H9 (cell line): ENCODE results near the gene GIT2. TPM values are rescaled to one million over a fixed set of nuclear protein-coding genes. Genes with fewer than 3 reads are reported as not detected.

Experiments used
- DNase-seq: peaks from one replicate; pipeline ENCODE4 v3.0.0-alpha.2; 2017
- H2AFZ ChIP-seq: one replicate; pipeline ENCODE4 v1.6.1; 2013; ENCODE audit warnings: mild to moderate bottlenecking, low read length, control low read depth, moderate library complexity
- H2AK5ac ChIP-seq: 2 replicates; pipeline ENCODE4 v1.6.1; 2013; ENCODE audit warnings: low read length, control low read depth, mixed read lengths; ENCODE audit not compliant: insufficient read length
- H2BK120ac ChIP-seq: one replicate; pipeline ENCODE4 v1.6.1; 2013; ENCODE audit warnings: low read depth, mild to moderate bottlenecking, low read length, control low read depth, inconsistent platforms; ENCODE audit not compliant: poor library complexity, severe bottlenecking
- H2BK12ac ChIP-seq: 2 replicates; pipeline ENCODE4 v1.6.1; 2013; ENCODE audit warnings: low read length, control low read depth, mixed read lengths, low read depth; ENCODE audit not compliant: insufficient read length
- H2BK15ac ChIP-seq: 2 replicates; pipeline ENCODE4 v1.6.1; 2013; ENCODE audit warnings: low read depth, low read length, control low read depth
- H2BK20ac ChIP-seq: one replicate; pipeline ENCODE4 v1.6.1; 2013; ENCODE audit warnings: low read depth, mild to moderate bottlenecking, low read length, control low read depth, inconsistent platforms; ENCODE audit not compliant: poor library complexity, severe bottlenecking
- H2BK5ac ChIP-seq: 2 replicates; pipeline ENCODE4 v1.6.1; 2013; ENCODE audit warnings: low read length, control low read depth, mixed read lengths; ENCODE audit not compliant: insufficient read length
- H3K14ac ChIP-seq: 2 replicates; pipeline ENCODE4 v1.6.1; 2013; ENCODE audit warnings: low read length, control low read depth; ENCODE audit not compliant: insufficient read depth
- H3K18ac ChIP-seq: 2 replicates; pipeline ENCODE4 v1.6.1; 2013; ENCODE audit warnings: low read depth, mild to moderate bottlenecking, mixed read lengths, low read length, control low read depth; ENCODE audit not compliant: insufficient read length
- H3K23ac ChIP-seq: 2 replicates; pipeline ENCODE4 v1.6.1; 2013; ENCODE audit warnings: low read length, control low read depth, mixed read lengths, low read depth; ENCODE audit not compliant: insufficient read length
- H3K23me2 ChIP-seq: 2 replicates; pipeline ENCODE4 v1.6.1; 2013; ENCODE audit warnings: low read depth, mild to moderate bottlenecking, mixed read lengths, low read length, control low read depth; ENCODE audit not compliant: insufficient read length, poor library complexity, severe bottlenecking
- H3K27ac ChIP-seq: 2 replicates; pipeline ENCODE4 v1.5.1; 2013; ENCODE audit warnings: low read length, control low read depth, mixed read lengths, low read depth; ENCODE audit not compliant: insufficient read length
- H3K27me3 ChIP-seq: 2 replicates; pipeline ENCODE4 v1.6.1; 2013; ENCODE audit warnings: low read length, control low read depth, inconsistent platforms; ENCODE audit not compliant: insufficient read depth
- H3K4ac ChIP-seq: 2 replicates; pipeline ENCODE4 v1.6.1; 2013; ENCODE audit warnings: low read depth, mild to moderate bottlenecking, control low read depth, inconsistent platforms, low read length, moderate library complexity
- H3K4me1 ChIP-seq: 2 replicates; pipeline ENCODE4 v1.6.1; 2013; ENCODE audit warnings: low read length, control low read depth, inconsistent platforms; ENCODE audit not compliant: insufficient read depth
- H3K4me2 ChIP-seq: 2 replicates; pipeline ENCODE4 v1.6.1; 2013; ENCODE audit warnings: low read length, control low read depth, mixed read lengths; ENCODE audit not compliant: insufficient read length, insufficient read depth
- H3K56ac ChIP-seq: 2 replicates; pipeline ENCODE4 v1.6.1; 2013; ENCODE audit warnings: low read depth, mild to moderate bottlenecking, mixed read lengths, low read length, control low read depth; ENCODE audit not compliant: insufficient read length
- H3K79me1 ChIP-seq: 2 replicates; pipeline ENCODE4 v1.6.1; 2013; ENCODE audit warnings: low read depth, mild to moderate bottlenecking, moderate library complexity, low read length, control low read depth, inconsistent platforms; ENCODE audit not compliant: insufficient read depth, poor library complexity, severe bottlenecking
- H3K79me2 ChIP-seq: 2 replicates; pipeline ENCODE4 v1.6.1; 2013; ENCODE audit warnings: low read length, control low read depth, inconsistent platforms; ENCODE audit not compliant: insufficient read depth
- H3K9ac ChIP-seq: 2 replicates; pipeline ENCODE4 v1.6.1; 2013; ENCODE audit warnings: low read length, control low read depth, mixed read lengths; ENCODE audit not compliant: insufficient read length; ENCODE audit errors: extremely low read depth
- H3K9me3 ChIP-seq: one replicate; pipeline ENCODE4 v1.6.1; 2013; ENCODE audit warnings: low read depth, low read length, inconsistent platforms; ENCODE audit not compliant: control insufficient read depth
- H3T11ph ChIP-seq: one replicate; pipeline ENCODE4 v1.6.1; 2013; ENCODE audit warnings: mild to moderate bottlenecking, low read length, control low read depth, inconsistent platforms
- H4K20me1 ChIP-seq: one replicate; pipeline ENCODE4 v1.6.1; 2013; ENCODE audit not compliant: control insufficient read depth, insufficient read length, insufficient read depth
- H4K5ac ChIP-seq: 2 replicates; pipeline ENCODE4 v1.6.1; 2013; ENCODE audit warnings: low read depth, mild to moderate bottlenecking, mixed read lengths, low read length, control low read depth; ENCODE audit not compliant: insufficient read length
- H4K8ac ChIP-seq: replicated peaks from 2 replicates; pipeline ENCODE4 v1.6.1; 2013; ENCODE audit warnings: low read length, control low read depth, mixed read lengths, low read depth; ENCODE audit not compliant: insufficient read length
- H4K91ac ChIP-seq: 2 replicates; pipeline ENCODE4 v1.6.1; 2013; ENCODE audit warnings: low read depth, mild to moderate bottlenecking, moderate library complexity, mixed read lengths, low read length, control low read depth; ENCODE audit not compliant: insufficient read length
- H3K27ac Mint-ChIP-seq, 3 experiments: 2 replicates in 2 of 3; 3 replicates in 1 of 3; pipeline ENCODE4 v1.8.0; 2020 to 2021; ENCODE audit warnings: mixed read lengths in 3 of 3, mild to moderate bottlenecking in 1 of 3, moderate library complexity in 1 of 3
- H3K27me3 Mint-ChIP-seq: 2 replicates; pipeline ENCODE4 v1.8.0; 2021; ENCODE audit warnings: low read depth, mild to moderate bottlenecking, moderate library complexity, mixed read lengths
- H3K36me3 Mint-ChIP-seq, 3 experiments: 2 replicates in 2 of 3; 3 replicates in 1 of 3; pipeline ENCODE4 v1.8.0; 2020 to 2021; ENCODE audit warnings: low read depth in 3 of 3, mixed read lengths in 3 of 3; ENCODE audit not compliant: insufficient read depth in 1 of 3
- H3K4me1 Mint-ChIP-seq, 2 experiments: 2 replicates each; pipeline ENCODE4 v1.8.0; 2020; ENCODE audit warnings: mixed read lengths in 2 of 2
- H3K4me3 Mint-ChIP-seq, 2 experiments: 2 replicates in 1 of 2; 3 replicates in 1 of 2; pipeline ENCODE4 v1.8.0; 2020 to 2021; ENCODE audit warnings: mild to moderate bottlenecking in 2 of 2, mixed read lengths in 2 of 2, moderate library complexity in 1 of 2
- H3K9me3 Mint-ChIP-seq, 2 experiments: 2 replicates in 1 of 2; 3 replicates in 1 of 2; pipeline ENCODE4 v1.8.0; 2020; ENCODE audit warnings: mild to moderate bottlenecking in 2 of 2, mixed read lengths in 2 of 2, moderate library complexity in 1 of 2
- CTCF ChIP-seq: fragments of 200-600 bp; sonication (generic); conservative IDR thresholded peaks from 3 replicates; pipeline ENCODE4 v1.8.0; 2021; ENCODE audit warnings: antibody characterized with exemption, mild to moderate bottlenecking
- WGBS: extraction: QIAGEN DNeasy Blood & Tissue Kit; methylation state at CpG from one replicate; pipeline ENCODE4 v1.1.7; 2013; ENCODE audit warnings: missing lambda C conversion rate, low lambda C conversion rate, mixed read lengths; ENCODE audit not compliant: insufficient read length; ENCODE audit errors: extremely low coverage; 5-methylcytosine and 5-hydroxymethylcytosine counted together
- total RNA-seq: library from RNA; stranded (reverse); gene quantifications from 2 replicates; pipeline ENCODE4 v1.2.1, GENCODE V29; 2021

Gene GIT2
- total RNA-seq, 1 experiment from 2014 or later = 27.0 TPM

- no peak overlapping the region for H3K23ac ChIP-seq
- no peak overlapping the region for H2BK5ac ChIP-seq
- no peak overlapping the region for H4K8ac ChIP-seq
- no peak overlapping the region for H3T11ph ChIP-seq
- no peak overlapping the region for H2BK120ac ChIP-seq
- Mint-ChIP-seq H3K27ac (peak overlapping the region in 1 of 3 experiments; percentile 45; a peak in 3 of 7 replicates), H3K9me3 (no peaks in the 10 kb centered on the region; a peak in 1 of 5 replicates), H3K4me1 (peaks cover 37 to 42% of the 10 kb centered on the region in 2 experiments), H3K4me3 (peak overlapping the region in 1 of 2 experiments; percentile 88; a peak in 3 of 5 replicates), H3K36me3 (no peaks in the 10 kb centered on the region; a peak in 1 of 7 replicates), H3K27me3 (peaks cover 12% of the 10 kb centered on the region)
- no peak overlapping the region for H2AFZ ChIP-seq
- peaks cover 12% of the 10 kb centered on the region for H3K4me1 ChIP-seq
- no peaks in the 10 kb centered on the region for H3K9me3 ChIP-seq
- no peak overlapping the region for H2BK20ac ChIP-seq
- no peak overlapping the region for H2BK15ac ChIP-seq
- no peaks in the 10 kb centered on the region for H4K20me1 ChIP-seq
- no peak overlapping the region for H4K5ac ChIP-seq
- no peak overlapping the region for H2BK12ac ChIP-seq
- TF ChIP-seq CTCF = no peak
- H4K91ac ChIP-seq = no peak overlapping the region
- no peak overlapping the region for H3K9ac ChIP-seq
- no peaks in the 10 kb centered on the region for H3K27me3 ChIP-seq
- H2AK5ac ChIP-seq = no peak overlapping the region
- no peak overlapping the region for H3K56ac ChIP-seq
- H3K4ac ChIP-seq = no peak overlapping the region
- peaks cover 8% of the 10 kb centered on the region; the same call in 1 of the 2 replicates for H3K79me2 ChIP-seq
- peak overlapping the region; percentile 86 for H3K27ac ChIP-seq
- no peak overlapping the region for H3K18ac ChIP-seq
- H3K14ac ChIP-seq = no peak overlapping the region
- peak overlapping the region; percentile 96 for H3K4me2 ChIP-seq
- peaks cover 11% of the 10 kb centered on the region for H3K23me2 ChIP-seq
- no peak for DNase-seq
- WGBS = no CpG with 5 or more reads among the region's 2 CpGs
- no peaks in the 10 kb centered on the region for H3K79me1 ChIP-seq
These were observed 114.4 kb downstream of the GIT2 start for GRCh38 chr12:109881752-109882151.
